K562 (cell line): Measurements from ENCODE around the gene FBXO48. TPM values are rescaled to one million over a fixed set of nuclear protein-coding genes. Genes with fewer than 3 reads are reported as not detected.

Experiments used
- ARID1B ChIP-seq: fragments of 450-650 bp; IDR thresholded peaks from 2 replicates; pipeline ENCODE4 v1.6.1; 2016; ENCODE audit warnings: antibody characterized with exemption, mild to moderate bottlenecking, inconsistent platforms
- CBX3 ChIP-seq, 2 experiments: IDR thresholded peaks; 1 replicate in 1 of 2; 2 replicates in 1 of 2; pipeline ENCODE4 v1.6.1; 2012; ENCODE audit warnings: inconsistent platforms in 2 of 2, low read length in 2 of 2, borderline replicate concordance in 1 of 2, control low read depth in 1 of 2
- DLX4 ChIP-seq: fragments of 250-450 bp; sonication (Bioruptor Pico); IDR thresholded peaks from 2 replicates; pipeline ENCODE4 v1.6.1; 2021; ENCODE audit warnings: mild to moderate bottlenecking
- ELK3 ChIP-seq: fragments of 450-650 bp; formaldehyde crosslinking; IDR thresholded peaks from 2 replicates; pipeline ENCODE4 v1.4.0; 2020; ENCODE audit warnings: mild to moderate bottlenecking
- MLLT1 ChIP-seq, 2 experiments: fragments of 450-650 bp; IDR thresholded peaks; 2 replicates each; pipeline ENCODE4 v1.6.1; 2016
- NFATC3 ChIP-seq: fragments of 450-650 bp; IDR thresholded peaks from 2 replicates; pipeline ENCODE4 v1.6.1; 2017; ENCODE audit warnings: mild to moderate bottlenecking
- NR2C1 ChIP-seq, 2 experiments: fragments of 450-650 bp; IDR thresholded peaks; 2 replicates each; pipeline ENCODE4 v1.6.1; 2017; ENCODE audit warnings: mild to moderate bottlenecking in 2 of 2, antibody characterized with exemption in 1 of 2, inconsistent platforms in 1 of 2, missing compliant biosample characterization in 1 of 2, missing genetic modification characterization in 1 of 2
- NR2C2 ChIP-seq, 2 experiments: fragments of 200-800 bp in 1 of 2; sonication (Bioruptor generic) in 1 of 2; sonication (generic) in 1 of 2; formaldehyde crosslinking in 1 of 2; IDR thresholded peaks; 2 replicates each; pipeline versions ENCODE4 v1.6.1 to v1.8.0; 2016 to 2022; ENCODE audit warnings: mild to moderate bottlenecking in 1 of 2, missing compliant biosample characterization in 1 of 2, missing genetic modification characterization in 1 of 2, missing genetic modification reagents in 1 of 2
- POLR2H ChIP-seq: IDR thresholded peaks from 2 replicates; pipeline ENCODE4 v1.6.1; 2016; ENCODE audit warnings: missing genetic modification characterization, low read depth, mild to moderate bottlenecking, control low read depth, missing compliant biosample characterization, moderate library complexity
- PTRF ChIP-seq: fragments of 450-650 bp; IDR thresholded peaks from 2 replicates; pipeline ENCODE4 v1.6.1; 2016; ENCODE audit warnings: mild to moderate bottlenecking, missing genetic modification characterization, missing compliant biosample characterization
- RBFOX2 ChIP-seq: fragments of 200-400 bp; formaldehyde crosslinking; IDR thresholded peaks from 2 replicates; pipeline ENCODE4 v1.6.1; 2017; ENCODE audit warnings: low read depth, mild to moderate bottlenecking, low read length, moderate library complexity
- ZBTB34 ChIP-seq: fragments of 250-450 bp; sonication (Bioruptor Pico); IDR thresholded peaks from 2 replicates; pipeline ENCODE4 v1.8.0; 2021; ENCODE audit warnings: mild to moderate bottlenecking, moderate library complexity
- ZNF121 ChIP-seq: sonication (generic); formaldehyde crosslinking; conservative IDR thresholded peaks from 2 replicates; pipeline ENCODE4 v1.8.0; 2022; ENCODE audit warnings: missing genetic modification reagents
- ZNF140 ChIP-seq: fragments of 250-450 bp; sonication (Bioruptor Pico); IDR thresholded peaks from 2 replicates; pipeline ENCODE4 v1.8.0; 2021; ENCODE audit warnings: moderate library complexity, mild to moderate bottlenecking, inconsistent platforms
- ZNF561 ChIP-seq: fragments of 450-650 bp; formaldehyde crosslinking; conservative IDR thresholded peaks from 2 replicates; pipeline ENCODE4 v1.4.0; 2020; ENCODE audit warnings: mild to moderate bottlenecking, moderate library complexity
- ZSCAN29 ChIP-seq: fragments of 450-650 bp; IDR thresholded peaks from 2 replicates; pipeline ENCODE4 v1.6.1; 2017
- polyA plus RNA-seq, 8 experiments: library from polyadenylated mRNA; depleted of rRNA in 4 of 8; stranded (reverse) in 5 of 8; unstranded in 3 of 8; fragments of >200 nt; fragmentation: Nextera tagmentation in 2 of 8; fragmentation: Illumina TruSeq in 1 of 8; extraction: Ambion mirVana in 2 of 8; extraction: Trizol in 1 of 8; gene quantifications; 2 replicates each; pipeline versions ENCODE4 v1.2.1 to v1.2.3, GENCODE V29; 2011 to 2014; ENCODE audit warnings: inconsistent platforms in 1 of 8, missing spikeins in 1 of 8
- total RNA-seq, 7 experiments: library from RNA; depleted of rRNA in 6 of 7; stranded (reverse); fragments of >200 nt in 6 of 7; fragmentation: Illumina TruSeq in 2 of 7; extraction: Trizol in 2 of 7; gene quantifications; 2 replicates each; pipeline versions ENCODE4 v1.2.1 to v1.2.3, GENCODE V29; 2011 to 2021; ENCODE audit warnings: low replicate concordance in 1 of 7

The FBXO48 gene
- total and polyA plus RNA-seq, 9 of the 15 experiments (the other 6 are each of a cell fraction or from before 2014, with no cell fraction given) = 0.36 to 1.8 (median 0.73) TPM

GRCh38 chr2:68423966-68424650, 43.0 kb downstream of the FBXO48 start (continued):
- TF ChIP-seq ELK3 (CRISPR knock-in tag) = no peak
- peak; percentile 62; the same call in 1 of the 2 replicates for TF ChIP-seq NR2C1 (IDR thresholded peaks at IDR 0.05)
- TF ChIP-seq NR2C1 (tag; IDR thresholded peaks at IDR 0.05) = peak; percentile 79
- TF ChIP-seq MLLT1 (IDR thresholded peaks at IDR 0.05) = no peak
- TF ChIP-seq NFATC3 = no peak
- TF ChIP-seq ZNF140 (CRISPR knock-in tag) = no peak
- no peak for TF ChIP-seq ZNF561 (CRISPR knock-in tag)
- no peak for TF ChIP-seq ZSCAN29
- no peak for TF ChIP-seq CBX3 (IDR thresholded peaks at IDR 0.05; ENCODE audit: borderline replicate concordance in 1 of 2, low read length in 2 of 2)
- TF ChIP-seq NR2C2 (CRISPR knock-in tag; IDR thresholded peaks at IDR 0.05) = no peak
- TF ChIP-seq NR2C2 (tag; IDR thresholded peaks at IDR 0.05) = peak; percentile 83
- no peak for TF ChIP-seq RBFOX2
- TF ChIP-seq PTRF (tag) = no peak
- TF ChIP-seq ZBTB34 (CRISPR knock-in tag) = no peak
- no peak for TF ChIP-seq ZNF121 (CRISPR knock-in tag)
- no peak for TF ChIP-seq DLX4
- TF ChIP-seq POLR2H = no peak
- TF ChIP-seq ARID1B = peak; percentile 78
